GM12878 (cell line): Measurements from ENCODE around the gene IL4I1. TPM values are rescaled to one million over a fixed set of nuclear protein-coding genes. Genes with fewer than 3 reads are reported as not detected.

ENCODE experiments used
- CREB1 ChIP-seq: IDR thresholded peaks from 2 replicates; pipeline ENCODE4 v1.6.1; 2012; ENCODE audit warnings: low read depth, mild to moderate bottlenecking, inconsistent platforms
- CREM ChIP-seq: IDR thresholded peaks from 2 replicates; pipeline ENCODE4 v1.6.1; 2014; ENCODE audit warnings: antibody characterized with exemption, low read depth
- FOXM1 ChIP-seq: IDR thresholded peaks from 2 replicates; pipeline ENCODE4 v1.6.1; 2012; ENCODE audit warnings: low read depth, mild to moderate bottlenecking, inconsistent platforms, low read length, moderate library complexity
- LARP7 ChIP-seq: fragments of 450-650 bp; IDR thresholded peaks from 2 replicates; pipeline ENCODE4 v1.6.1; 2017; ENCODE audit warnings: mild to moderate bottlenecking
- MAX ChIP-seq: IDR thresholded peaks from 2 replicates; pipeline ENCODE4 v1.6.1; 2012; ENCODE audit warnings: low read depth, low read length, improper control_type of control experiment
- MYC ChIP-seq: IDR thresholded peaks from 2 replicates; pipeline ENCODE4 v1.6.1; 2011; ENCODE audit warnings: mild to moderate bottlenecking, low read length, moderate library complexity, inconsistent platforms; ENCODE audit not compliant: insufficient read depth, insufficient replicate concordance, insufficient read length, severe bottlenecking
- NKRF ChIP-seq: fragments of 450-650 bp; conservative IDR thresholded peaks from 2 replicates; pipeline ENCODE4 v1.6.1; 2017; ENCODE audit warnings: mild to moderate bottlenecking, moderate library complexity
- NR2F1 ChIP-seq: fragments of 450-650 bp; conservative IDR thresholded peaks from 2 replicates; pipeline ENCODE4 v1.6.1; 2017; ENCODE audit warnings: mild to moderate bottlenecking
- NRF1 ChIP-seq: conservative IDR thresholded peaks from 2 replicates; pipeline ENCODE4 v1.6.1; 2011; ENCODE audit warnings: mild to moderate bottlenecking, low read depth, low read length, improper control_type of control experiment
- PKNOX1 ChIP-seq: fragments of 450-650 bp; IDR thresholded peaks from 2 replicates; pipeline ENCODE4 v1.6.1; 2016; ENCODE audit warnings: mild to moderate bottlenecking
- RB1 ChIP-seq: fragments of 450-650 bp; formaldehyde crosslinking; IDR thresholded peaks from 2 replicates; pipeline ENCODE4 v1.6.1; 2017; ENCODE audit warnings: mild to moderate bottlenecking, borderline replicate concordance
- RCOR1 ChIP-seq: conservative IDR thresholded peaks from 2 replicates; pipeline ENCODE4 v1.6.1; 2012; ENCODE audit warnings: low read depth, low read length, improper control_type of control experiment
- SMC3 ChIP-seq: IDR thresholded peaks from 2 replicates; pipeline ENCODE4 v1.6.1; 2011; ENCODE audit warnings: low read length, improper control_type of control experiment, borderline replicate concordance
- SP1 ChIP-seq: IDR thresholded peaks from one replicate; pipeline ENCODE4 v1.6.1; 2011; ENCODE audit warnings: low read depth, low read length
- SRF ChIP-seq, 2 experiments: IDR thresholded peaks; 2 replicates each; pipeline ENCODE4 v1.6.1; 2011; ENCODE audit warnings: low read depth in 2 of 2, low read length in 2 of 2, mild to moderate bottlenecking in 1 of 2, moderate library complexity in 1 of 2
- SUPT20H ChIP-seq: IDR thresholded peaks from 2 replicates; pipeline ENCODE4 v1.6.1; 2011; ENCODE audit warnings: low read depth, mild to moderate bottlenecking, low read length, moderate library complexity, borderline replicate concordance; ENCODE audit not compliant: control insufficient read depth
- TBL1XR1 ChIP-seq: IDR thresholded peaks from 2 replicates; pipeline ENCODE4 v1.6.1; 2012; ENCODE audit warnings: low read depth, low read length, improper control_type of control experiment
- YY1 ChIP-seq: IDR thresholded peaks from 2 replicates; pipeline ENCODE4 v1.6.1; 2011; ENCODE audit warnings: low read depth, mild to moderate bottlenecking, low read length
- ZZZ3 ChIP-seq: IDR thresholded peaks from 2 replicates; pipeline ENCODE4 v1.6.1; 2011; ENCODE audit warnings: low read depth; ENCODE audit not compliant: control insufficient read depth, insufficient read length
- polyA plus RNA-seq, 11 experiments: library from polyadenylated mRNA; depleted of rRNA in 4 of 11; unstranded in 6 of 11; stranded (reverse) in 5 of 11; fragments of >200 nt; fragmentation: Nextera tagmentation in 4 of 11; fragmentation: Illumina TruSeq in 1 of 11; extraction: Ambion mirVana in 4 of 11; extraction: Trizol in 1 of 11; gene quantifications; 1 replicate in 1 of 11; 2 replicates in 10 of 11; pipeline versions ENCODE4 v1.2.1 to v1.2.3, GENCODE V29; 2011 to 2016; ENCODE audit warnings: inconsistent platforms in 2 of 11, missing spikeins in 2 of 11, low read depth in 1 of 11
- total RNA-seq, 4 experiments: library from RNA; depleted of rRNA in 3 of 4; stranded (reverse); fragments of >200 nt in 3 of 4; fragmentation: Illumina TruSeq in 1 of 4; extraction: Trizol in 1 of 4; gene quantifications; 2 replicates each; pipeline versions ENCODE4 v1.2.1 to v1.2.3, GENCODE V29; 2013 to 2021
- TF ChIP-seq, protein P1 (sequence below): fragments of 450-650 bp; IDR thresholded peaks from 2 replicates; pipeline ENCODE4 v1.6.1; 2017; ENCODE audit warnings: mild to moderate bottlenecking, moderate library complexity
- TF ChIP-seq, protein P2 (sequence below), 3 experiments: IDR thresholded peaks in 2 of 3; conservative IDR thresholded peaks in 1 of 3; 2 replicates each; pipeline ENCODE4 v1.5.1; 2011; ENCODE audit warnings: low read depth in 3 of 3, low read length in 3 of 3, mild to moderate bottlenecking in 3 of 3, control low read depth in 2 of 3, moderate library complexity in 2 of 3, inconsistent platforms in 1 of 3, mixed read lengths in 1 of 3; ENCODE audit not compliant: control insufficient read depth in 2 of 3, insufficient read depth in 1 of 3; ENCODE audit errors: extremely low read depth in 1 of 3

The IL4I1 gene
- total and polyA plus RNA-seq, 10 of the 15 experiments (the other 5 are each of a cell fraction or from before 2014, with no cell fraction given), result 0.62 to 83.8 (median 42.8) TPM

GRCh38 chr19:49889687-49890348, 6.9 kb downstream of the IL4I1 start (continued):
- no peak for TF ChIP-seq SUPT20H
- TF ChIP-seq SP1, result peak; percentile 30
- TF ChIP-seq RB1, result peak; percentile 83; the same call in 1 of the 2 replicates
- 0 out of 4 replicates have a peak, but pooled peaks of 1 of the 2 experiments have one; percentile 4 for TF ChIP-seq SRF (IDR thresholded peaks at IDR 0.05; ENCODE audit: low read depth in 2 of 2, low read length in 2 of 2)
- TF ChIP-seq MAX, result peak; percentile 98
- TF ChIP-seq FOXM1, result no peak
- TF ChIP-seq CREB1, result no peak
- 0 out of 2 replicates have a peak, but pooled peaks have one; percentile 29 for TF ChIP-seq NR2F1
- TF ChIP-seq LARP7, result peak; percentile 91
- no peak for TF ChIP-seq RCOR1
- peak; percentile 91 for TF ChIP-seq MYC
- no peak for TF ChIP-seq ZZZ3
- TF ChIP-seq, protein P1, sequence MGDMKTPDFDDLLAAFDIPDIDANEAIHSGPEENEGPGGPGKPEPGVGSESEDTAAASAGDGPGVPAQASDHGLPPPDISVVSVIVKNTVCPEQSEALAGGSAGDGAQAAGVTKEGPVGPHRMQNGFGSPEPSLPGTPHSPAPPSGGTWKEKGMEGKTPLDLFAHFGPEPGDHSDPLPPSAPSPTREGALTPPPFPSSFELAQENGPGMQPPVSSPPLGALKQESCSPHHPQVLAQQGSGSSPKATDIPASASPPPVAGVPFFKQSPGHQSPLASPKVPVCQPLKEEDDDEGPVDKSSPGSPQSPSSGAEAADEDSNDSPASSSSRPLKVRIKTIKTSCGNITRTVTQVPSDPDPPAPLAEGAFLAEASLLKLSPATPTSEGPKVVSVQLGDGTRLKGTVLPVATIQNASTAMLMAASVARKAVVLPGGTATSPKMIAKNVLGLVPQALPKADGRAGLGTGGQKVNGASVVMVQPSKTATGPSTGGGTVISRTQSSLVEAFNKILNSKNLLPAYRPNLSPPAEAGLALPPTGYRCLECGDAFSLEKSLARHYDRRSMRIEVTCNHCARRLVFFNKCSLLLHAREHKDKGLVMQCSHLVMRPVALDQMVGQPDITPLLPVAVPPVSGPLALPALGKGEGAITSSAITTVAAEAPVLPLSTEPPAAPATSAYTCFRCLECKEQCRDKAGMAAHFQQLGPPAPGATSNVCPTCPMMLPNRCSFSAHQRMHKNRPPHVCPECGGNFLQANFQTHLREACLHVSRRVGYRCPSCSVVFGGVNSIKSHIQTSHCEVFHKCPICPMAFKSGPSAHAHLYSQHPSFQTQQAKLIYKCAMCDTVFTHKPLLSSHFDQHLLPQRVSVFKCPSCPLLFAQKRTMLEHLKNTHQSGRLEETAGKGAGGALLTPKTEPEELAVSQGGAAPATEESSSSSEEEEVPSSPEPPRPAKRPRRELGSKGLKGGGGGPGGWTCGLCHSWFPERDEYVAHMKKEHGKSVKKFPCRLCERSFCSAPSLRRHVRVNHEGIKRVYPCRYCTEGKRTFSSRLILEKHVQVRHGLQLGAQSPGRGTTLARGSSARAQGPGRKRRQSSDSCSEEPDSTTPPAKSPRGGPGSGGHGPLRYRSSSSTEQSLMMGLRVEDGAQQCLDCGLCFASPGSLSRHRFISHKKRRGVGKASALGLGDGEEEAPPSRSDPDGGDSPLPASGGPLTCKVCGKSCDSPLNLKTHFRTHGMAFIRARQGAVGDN, result peak; percentile 98
- TF ChIP-seq PKNOX1, result peak; percentile 20; the same call in 1 of the 2 replicates
- TF ChIP-seq YY1, result peak; percentile 54; the same call in 1 of the 2 replicates
- TF ChIP-seq SMC3, result peak; percentile 38; the same call in 1 of the 2 replicates
- TF ChIP-seq, protein P2, sequence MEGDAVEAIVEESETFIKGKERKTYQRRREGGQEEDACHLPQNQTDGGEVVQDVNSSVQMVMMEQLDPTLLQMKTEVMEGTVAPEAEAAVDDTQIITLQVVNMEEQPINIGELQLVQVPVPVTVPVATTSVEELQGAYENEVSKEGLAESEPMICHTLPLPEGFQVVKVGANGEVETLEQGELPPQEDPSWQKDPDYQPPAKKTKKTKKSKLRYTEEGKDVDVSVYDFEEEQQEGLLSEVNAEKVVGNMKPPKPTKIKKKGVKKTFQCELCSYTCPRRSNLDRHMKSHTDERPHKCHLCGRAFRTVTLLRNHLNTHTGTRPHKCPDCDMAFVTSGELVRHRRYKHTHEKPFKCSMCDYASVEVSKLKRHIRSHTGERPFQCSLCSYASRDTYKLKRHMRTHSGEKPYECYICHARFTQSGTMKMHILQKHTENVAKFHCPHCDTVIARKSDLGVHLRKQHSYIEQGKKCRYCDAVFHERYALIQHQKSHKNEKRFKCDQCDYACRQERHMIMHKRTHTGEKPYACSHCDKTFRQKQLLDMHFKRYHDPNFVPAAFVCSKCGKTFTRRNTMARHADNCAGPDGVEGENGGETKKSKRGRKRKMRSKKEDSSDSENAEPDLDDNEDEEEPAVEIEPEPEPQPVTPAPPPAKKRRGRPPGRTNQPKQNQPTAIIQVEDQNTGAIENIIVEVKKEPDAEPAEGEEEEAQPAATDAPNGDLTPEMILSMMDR (IDR thresholded peaks at IDR 0.05 in 2 of 3, conservative IDR thresholded peaks at IDR 0.05 in 1 of 3; ENCODE audit: control insufficient read depth in 2 of 3, extremely low read depth in 1 of 3, insufficient read depth in 1 of 3, low read depth in 3 of 3, low read length in 3 of 3), result peak; percentile 64 to 79 (median 71)
- no peak for TF ChIP-seq NRF1
- peak; percentile 38; the same call in 1 of the 2 replicates for TF ChIP-seq CREM
- TF ChIP-seq NKRF, result peak; percentile 74
- no peak for TF ChIP-seq TBL1XR1
